B cell (primary cell): ENCODE measurements around the gene MLH3.

Source experiments
- CTCF ChIP-seq: fragments of 200-600 bp; IDR thresholded peaks from one replicate; pipeline ENCODE4 v1.8.0; 2022; ENCODE audit warnings: antibody characterized with exemption, mild to moderate bottlenecking
- EZH2 ChIP-seq: IDR thresholded peaks from 2 replicates; pipeline ENCODE4 v1.6.1; 2012; ENCODE audit warnings: borderline replicate concordance, low read depth, mild to moderate bottlenecking, moderate library complexity, low read length; ENCODE audit not compliant: insufficient read depth, poor library complexity, severe bottlenecking

DNA sequence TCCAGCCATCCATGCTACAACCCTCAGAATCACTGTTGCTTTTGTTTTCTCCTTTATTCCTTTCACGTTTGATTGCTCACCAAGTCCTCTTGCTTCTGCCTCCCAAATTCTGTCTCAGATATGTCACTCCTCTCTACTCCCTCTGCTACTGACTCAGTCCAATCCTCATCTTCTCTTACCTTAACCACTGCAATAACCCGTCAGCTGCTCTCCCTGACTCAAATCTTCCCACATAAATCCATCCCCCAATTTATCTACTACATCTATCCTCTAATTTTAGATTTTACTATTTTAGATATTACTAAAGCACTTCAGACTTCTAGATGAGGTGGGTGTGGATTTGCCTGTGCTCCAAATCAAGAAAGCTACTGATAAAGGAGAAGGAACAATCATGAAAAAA is 25.4 kb downstream of the MLH3 start:
- TF ChIP-seq CTCF (no peak), EZH2 (no peak)
